Activated CD8-positive, alpha-beta memory T cell treated with anti-CD3 and anti-CD28 coated beads for 1 hour (primary cell): ENCODE results near the gene KCTD15.

ENCODE experiments used
- DNase-seq, 2 donors: peaks; one replicate each; pipeline ENCODE4 v3.0.0-alpha.2; 2020; ENCODE audit warnings: low read depth in 1 of 2; ENCODE audit errors: extremely low read depth in 1 of 2

KCTD15 gene, protein sequence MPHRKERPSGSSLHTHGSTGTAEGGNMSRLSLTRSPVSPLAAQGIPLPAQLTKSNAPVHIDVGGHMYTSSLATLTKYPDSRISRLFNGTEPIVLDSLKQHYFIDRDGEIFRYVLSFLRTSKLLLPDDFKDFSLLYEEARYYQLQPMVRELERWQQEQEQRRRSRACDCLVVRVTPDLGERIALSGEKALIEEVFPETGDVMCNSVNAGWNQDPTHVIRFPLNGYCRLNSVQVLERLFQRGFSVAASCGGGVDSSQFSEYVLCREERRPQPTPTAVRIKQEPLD

DNA sequence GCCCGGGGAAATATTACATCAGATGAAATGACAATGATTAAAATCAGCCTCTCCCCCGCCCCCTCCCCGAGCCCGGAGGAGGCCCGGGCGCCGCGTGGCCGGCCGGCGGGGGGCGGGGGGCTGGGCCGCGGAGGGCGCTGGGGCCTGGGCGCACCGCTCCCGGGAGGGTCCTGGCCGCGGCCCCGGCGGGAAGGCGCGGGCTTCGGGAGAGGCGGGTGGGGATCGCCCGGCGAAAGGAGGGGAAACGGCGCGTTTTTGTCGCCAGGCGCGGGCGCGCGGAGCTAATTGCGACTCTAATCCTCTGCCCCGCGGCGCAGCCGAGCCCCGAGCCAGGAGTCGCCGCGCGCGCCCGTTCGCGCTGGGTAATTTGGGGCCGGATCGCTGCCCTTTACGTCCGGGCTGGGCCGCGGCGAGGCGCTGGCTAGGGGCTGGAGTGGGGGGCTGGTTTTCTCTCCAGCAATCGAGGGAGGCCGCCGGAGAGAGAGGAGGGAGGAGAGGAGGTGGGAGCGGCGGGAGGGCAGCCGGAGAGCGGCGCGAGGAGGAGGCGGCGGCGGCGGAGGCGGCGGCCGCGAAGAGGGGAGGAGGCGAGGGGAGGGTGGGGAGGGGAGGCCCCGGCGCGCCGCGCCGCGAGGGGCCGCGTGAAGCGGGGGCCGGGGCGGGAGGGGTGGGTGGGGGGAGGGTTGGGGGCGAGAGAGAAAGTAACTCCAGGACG lies at the start of gene KCTD15:
KCTD15 (plus strand) TSS at position 707 of the 712 bp plus-strand sequence. CDS start 3,585 bp downstream, outside the sequence.
- DNase-seq = no peak

DNA sequence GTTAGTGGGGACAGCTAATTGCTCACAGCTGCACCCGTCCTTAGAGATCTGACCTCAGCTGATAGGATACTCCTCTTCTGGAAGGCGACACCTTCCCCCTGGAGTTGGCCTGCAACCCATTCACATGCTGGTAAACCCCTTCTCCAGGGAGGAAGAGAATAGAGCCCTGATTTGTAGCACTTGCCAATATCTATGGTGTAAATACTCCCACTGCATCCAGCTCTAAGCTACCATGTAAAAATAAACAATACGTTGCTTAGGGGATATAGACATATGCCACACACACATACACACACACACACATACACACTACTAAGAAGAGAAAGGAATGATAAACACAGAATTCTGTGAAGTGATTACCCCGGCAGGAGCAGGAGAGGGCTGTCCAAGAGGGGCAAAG lies 49.4 kb upstream of the KCTD15 start:
- DNase-seq = no peak

DNA sequence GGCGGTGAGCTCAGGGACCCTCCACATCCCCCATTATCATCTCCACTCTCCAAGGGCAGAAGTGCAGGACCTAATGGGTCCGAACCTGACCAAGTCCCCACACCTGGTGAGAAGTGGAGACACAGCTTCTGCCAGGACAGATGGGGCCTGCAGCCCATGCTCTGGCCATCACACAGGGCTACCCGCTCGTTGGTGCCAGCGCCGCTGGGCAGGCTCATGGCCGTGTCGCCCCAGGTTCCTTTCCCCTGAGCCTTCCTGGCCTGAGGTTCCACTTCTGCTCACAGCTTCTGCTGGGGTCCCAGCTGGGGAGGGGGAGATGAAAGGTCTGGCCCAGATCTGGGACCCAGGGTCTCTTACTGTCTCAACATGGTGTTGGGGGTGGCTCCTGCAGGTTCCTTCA lies 48.4 kb upstream of the KCTD15 start:
- DNase-seq = no peak

DNA sequence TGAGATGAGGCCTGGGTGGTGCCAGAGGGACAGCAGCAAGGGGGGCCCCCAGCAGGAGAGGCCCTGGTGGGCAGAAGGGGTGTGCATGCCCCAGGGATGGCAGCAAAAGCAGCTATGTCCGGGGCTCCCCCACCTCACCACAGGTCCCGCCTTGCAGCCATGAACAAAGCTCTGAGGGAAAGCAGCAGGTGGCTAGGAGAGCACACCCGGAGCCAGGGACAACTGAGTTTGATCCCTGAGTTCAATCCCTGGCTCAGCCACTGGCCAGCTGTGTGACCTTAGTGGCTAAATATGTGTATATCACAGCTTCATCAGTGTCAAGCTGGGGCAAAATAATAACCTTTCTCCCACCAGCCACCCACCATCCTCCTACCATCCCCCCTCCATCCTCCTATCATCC lies 47.7 kb upstream of the KCTD15 start:
- no peak for DNase-seq

DNA sequence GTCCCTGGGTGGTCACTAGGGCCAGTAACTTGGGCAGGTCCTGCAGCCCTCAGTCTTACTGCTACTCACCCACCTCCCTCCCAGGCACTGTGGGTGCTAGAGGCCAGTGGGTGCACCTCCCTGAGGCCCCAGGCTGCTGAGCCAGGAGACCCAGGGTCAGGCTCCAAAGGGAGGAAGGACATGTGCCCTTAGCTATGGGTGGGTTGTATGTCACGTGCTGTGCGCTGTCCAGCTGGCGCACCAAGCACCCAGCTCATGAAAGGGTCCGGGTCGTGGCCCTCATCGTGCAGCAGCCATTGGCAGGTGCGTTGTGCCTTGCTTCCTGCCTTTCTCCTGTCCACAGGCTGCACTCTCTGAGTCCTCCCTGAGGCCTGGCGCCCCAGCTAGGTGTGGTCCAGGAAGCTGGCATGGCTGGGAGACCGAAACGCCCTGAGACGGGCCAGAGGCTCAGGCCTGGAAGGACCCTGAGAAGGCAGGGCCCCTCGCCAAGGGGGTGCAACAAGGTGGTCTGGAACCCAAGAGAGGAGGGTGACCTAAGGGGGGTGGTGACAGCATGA lies 47.0 kb upstream of the KCTD15 start:
- no peak for DNase-seq

DNA sequence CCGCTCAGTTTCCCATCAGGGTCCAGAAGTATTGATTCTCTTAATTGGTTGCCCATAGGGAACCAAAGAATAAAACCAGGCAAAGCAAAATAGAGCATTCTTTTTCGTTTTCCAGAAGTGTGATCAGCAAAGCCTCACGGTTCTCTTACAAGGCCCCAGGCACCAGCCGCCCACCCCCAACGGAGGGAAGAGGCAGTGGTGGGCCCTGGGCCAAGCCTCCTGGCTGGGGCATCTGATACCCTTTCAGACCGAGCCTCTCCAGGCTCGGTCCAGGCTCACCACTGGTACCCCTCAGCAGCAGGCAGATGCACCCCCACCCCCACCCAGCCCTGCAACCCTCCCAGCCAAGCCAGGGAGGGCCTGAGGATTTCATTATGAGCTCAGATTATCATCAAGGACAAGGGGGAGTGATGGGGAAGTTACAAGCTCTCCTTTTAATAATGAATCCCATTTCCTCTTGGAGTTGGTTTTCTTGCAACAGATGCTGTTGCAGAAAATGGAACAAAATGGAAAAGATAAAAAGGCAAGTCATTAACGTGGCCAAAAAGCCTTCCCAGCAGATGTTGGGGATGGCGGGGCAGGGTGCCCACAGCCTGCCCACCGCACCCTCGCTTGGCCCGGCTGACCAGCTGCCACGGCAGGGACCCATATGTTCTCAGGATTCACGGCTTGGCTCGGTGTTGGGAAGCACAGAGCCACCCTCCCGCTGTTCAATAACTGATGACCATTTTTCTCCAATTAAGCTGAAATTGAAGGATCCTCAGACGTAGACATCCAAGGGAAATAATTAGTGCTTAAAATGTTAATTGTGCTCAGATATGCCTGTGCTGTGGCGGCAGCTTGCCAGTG lies 45.9 kb upstream of the KCTD15 start:
- DNase-seq = no peak

DNA sequence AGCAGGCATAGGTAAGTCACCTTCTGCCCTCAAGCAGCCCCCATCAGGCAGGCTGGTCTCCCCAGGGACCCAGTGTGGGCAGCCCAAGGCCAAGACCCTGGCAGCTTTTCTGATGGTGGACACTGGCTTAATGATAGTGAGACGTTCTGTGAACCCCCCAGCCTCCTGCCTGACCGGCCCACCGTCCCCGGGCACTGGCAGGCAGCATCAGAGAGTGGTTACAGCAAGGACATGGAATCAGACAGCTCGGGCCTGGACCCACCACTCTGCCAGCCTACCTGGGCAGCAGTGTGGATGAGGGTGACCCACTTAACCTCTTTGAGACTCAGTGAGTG lies 45.3 kb upstream of the KCTD15 start:
- no peak for DNase-seq

DNA sequence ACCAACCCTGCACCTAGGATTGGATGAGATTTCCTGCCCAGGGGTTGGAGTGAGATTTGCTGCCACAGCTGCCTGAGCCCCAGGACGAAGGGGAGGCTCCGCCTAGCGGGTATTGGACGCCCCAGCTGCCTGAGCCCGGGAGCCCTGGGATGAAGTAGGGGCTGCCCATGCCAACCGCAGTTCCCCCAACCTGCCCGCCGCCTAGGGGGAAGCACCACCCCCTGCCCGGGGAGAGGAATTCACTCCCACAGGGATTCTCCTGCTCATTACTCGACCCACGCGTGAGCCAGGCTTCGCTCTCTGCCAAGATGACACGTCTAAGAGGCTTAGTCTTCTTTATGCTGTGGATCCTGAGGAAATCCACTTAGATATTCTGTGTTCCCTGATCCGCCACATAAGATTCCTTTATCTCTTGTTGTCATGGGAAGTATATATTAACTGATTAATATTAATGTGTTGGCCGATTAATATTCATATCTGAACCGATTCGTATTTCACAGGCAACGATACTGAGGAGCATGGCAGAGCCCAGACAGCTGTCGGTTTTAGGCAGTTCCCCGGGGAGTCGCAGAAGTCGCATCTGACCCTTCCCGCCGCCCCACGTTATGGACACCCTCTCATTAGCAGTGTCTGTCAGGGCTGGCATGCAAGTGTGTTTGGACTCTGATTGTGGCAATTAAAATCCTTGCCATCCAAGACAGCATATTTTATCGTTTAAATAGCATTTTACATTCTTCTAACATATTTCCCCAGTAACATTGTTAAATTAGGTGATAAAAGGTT lies 44.5 kb upstream of the KCTD15 start:
- no peak for DNase-seq

DNA sequence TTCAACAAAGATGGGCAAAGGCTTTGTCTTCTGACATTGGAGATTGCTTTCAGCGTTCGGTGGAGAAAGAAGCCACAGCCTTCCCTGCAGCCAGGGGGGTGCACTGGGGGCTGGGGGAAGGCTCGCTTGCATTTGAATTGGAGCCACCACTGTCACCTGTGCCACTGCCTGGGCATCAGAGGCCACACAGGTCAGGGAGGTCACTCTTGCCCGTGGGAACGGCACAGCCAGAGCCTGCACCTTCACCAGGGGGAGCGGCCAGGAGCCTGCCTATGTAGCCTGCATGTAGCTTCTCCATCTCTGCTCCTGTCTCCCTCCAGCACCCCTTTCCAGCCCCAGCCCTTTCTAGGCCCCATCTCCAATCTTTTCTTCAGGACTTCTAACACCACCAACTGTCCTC lies 43.7 kb upstream of the KCTD15 start:
- DNase-seq = no peak

DNA sequence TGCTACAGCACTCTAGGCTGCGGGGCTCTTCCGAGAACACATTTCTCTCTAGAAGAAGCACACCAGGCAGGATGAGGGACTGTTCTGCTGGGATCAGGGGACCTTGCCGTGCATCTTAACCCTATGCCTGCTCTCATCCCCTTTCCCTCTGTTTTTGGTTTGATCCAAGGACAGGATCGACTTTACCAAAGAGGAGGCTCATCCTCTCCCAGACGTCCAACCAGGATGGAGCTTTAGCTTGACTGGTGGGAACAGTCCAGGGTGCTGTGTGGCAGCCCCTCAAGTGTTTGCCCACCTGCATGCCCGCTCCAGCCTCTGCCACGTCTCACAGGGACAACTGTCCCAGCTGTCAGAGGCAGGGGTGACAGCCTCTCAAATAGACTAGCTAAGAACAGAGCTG lies 42.3 kb upstream of the KCTD15 start:
- DNase-seq = no peak

DNA sequence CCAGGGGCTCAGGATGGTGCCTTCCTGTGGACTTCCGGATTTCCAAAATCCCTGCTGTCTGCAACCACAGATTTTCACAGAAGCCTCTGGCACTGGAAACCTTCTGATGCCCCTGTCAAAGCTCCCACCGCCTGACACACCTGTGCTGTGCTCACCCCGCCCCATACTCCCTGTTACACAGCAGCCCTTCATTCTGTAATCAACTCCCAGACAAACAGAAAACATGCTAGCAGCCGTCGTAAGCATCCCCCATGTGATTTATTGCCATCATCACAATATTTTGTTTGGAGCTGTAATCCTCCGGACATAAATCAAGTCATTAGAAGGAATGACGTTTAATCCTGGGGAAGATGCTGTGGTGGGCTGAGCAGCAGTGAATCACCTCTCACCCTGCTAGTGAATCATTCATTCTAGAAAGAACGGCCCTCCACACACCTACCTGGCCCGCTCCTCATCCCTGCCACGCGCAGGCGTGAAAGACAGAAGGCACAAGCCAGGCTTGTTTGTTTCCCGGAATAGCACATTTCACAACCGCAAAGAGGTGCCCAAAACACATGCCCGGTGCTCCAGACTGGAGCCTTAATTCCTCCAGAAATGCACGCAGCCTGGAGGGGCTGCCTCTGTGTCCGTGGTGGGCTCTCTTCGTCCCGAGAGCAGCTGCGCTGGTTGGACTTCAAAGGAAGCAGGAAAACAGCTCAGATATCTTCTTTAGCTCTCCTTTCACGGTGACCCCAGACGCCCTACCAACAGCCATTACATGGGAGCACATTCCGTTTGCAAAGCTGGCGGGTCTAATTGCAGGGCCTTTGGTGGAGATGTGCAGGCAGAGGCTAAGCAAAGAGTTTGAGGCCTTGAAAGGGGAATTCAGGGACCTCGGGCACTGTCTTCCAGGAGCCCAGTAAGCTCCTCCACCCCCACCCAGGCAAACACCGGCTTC lies 41.3 kb upstream of the KCTD15 start:
- no peak for DNase-seq

DNA sequence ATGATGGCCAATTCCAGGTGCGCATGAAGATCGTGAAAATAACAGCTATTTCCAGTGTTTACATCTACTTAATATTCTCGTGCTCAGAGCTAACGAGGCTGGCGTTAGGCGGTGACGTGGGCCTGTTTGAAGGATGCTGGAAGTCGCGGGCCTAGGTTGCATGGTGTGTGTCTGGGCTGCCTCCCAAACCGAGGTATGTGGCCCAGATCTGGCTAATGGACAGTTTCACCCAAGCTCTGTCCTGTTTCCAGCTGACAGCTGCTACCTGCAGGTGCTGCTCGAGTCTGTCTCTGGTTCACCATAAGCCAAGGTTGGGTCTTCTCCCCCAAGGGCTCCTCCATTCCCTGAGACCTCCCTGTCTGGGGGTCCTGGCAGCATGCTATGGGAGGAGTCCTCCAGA lies 40.5 kb upstream of the KCTD15 start:
- DNase-seq = no peak

DNA sequence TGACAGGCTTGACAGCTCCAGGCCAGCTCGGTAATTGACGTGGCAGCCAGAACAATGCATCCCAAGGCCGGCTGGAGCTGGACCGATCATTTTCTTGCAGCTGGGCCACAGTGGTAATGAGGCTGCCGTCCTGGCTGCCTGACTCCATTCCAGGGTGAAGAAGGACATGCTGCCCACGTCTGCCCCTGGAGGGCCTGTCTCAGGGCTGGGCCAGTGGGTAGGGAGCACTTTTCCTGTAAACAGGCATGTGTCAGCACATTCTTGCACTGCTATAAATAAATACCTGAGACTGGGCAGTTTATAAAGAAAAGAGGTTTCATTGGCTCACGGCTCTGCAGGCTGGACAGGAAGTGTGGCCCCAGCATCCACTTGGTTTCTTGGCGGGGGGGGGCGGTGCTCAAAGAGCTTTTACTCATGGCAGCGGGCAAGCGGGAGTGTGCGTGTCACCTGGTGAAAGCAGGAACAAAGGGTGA lies 38.1 kb upstream of the KCTD15 start:
- no peak for DNase-seq

DNA sequence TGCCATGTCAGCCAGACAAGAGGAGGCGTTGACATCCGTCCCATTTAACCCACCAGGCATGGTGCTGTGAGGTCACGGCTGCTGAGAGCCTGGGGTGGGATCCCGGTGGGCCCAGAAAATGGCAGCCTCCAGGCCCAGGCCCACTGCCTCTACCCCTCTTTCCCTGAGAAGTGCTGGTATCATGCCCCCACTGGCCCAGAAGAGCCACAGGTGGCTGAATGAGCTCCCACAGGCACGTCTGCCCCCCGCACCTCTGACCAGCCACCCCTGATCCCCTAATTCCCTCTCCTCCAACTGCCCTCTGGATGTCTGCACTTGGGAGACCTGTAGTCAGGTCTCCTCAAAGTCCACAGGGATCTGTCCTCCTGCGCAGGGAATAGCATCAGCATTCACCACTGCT lies 37.3 kb upstream of the KCTD15 start:
- no peak for DNase-seq

DNA sequence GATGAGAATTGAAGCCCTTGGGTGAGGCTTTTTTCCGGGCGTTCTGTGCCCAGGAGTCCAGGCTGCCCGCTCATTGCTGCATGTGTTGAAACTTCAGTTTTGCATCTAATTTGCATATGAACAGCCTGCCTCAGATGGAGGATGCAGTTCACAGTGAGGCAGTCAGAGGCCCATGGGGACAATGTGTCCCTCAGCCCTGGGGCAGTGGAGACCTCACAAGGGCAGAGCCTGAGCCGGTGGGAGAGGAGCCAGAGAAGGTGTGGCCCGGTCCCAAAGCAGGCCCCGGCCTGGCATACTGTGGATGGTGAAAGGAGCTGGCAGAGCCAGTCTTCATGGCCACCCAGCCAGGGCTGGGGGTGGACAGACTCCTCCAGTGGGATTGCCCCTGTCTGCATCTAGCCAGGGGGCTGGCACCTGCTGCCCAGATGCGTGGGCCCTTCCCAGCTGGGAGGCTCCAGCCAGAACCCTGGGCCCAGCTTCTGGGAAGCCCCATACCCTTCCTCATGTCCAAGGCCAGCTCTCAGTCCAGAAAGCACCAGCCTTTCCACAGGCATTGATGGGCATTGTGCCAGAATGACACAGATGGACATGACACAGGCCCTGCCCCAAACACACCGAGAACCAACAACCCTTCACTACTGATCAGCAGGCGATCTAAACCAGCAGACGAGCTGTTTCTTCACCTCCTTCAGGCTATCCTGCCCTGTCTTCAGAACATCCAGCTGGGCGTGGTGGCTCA lies 32.9 kb upstream of the KCTD15 start:
- DNase-seq = no peak

DNA sequence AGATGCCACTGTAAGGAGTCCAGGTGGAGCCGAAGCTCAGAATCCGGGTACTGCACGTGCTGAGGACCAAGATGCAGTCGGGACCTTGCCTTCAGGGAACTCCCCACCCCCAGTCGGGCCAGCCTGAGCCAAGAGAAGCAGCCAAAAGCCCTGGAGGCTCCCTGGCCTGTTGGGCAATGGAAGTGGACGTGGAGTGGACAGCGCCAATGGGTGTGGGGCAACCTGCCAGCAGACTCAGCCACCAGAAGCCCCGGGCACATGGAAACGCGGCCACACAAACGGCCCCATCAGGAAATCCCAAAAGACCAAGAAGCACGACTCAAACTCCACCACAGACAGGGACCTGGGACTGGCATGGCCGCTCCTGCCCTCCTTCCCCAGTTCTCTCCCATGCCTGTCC lies 30.0 kb upstream of the KCTD15 start:
- DNase-seq = no peak

DNA sequence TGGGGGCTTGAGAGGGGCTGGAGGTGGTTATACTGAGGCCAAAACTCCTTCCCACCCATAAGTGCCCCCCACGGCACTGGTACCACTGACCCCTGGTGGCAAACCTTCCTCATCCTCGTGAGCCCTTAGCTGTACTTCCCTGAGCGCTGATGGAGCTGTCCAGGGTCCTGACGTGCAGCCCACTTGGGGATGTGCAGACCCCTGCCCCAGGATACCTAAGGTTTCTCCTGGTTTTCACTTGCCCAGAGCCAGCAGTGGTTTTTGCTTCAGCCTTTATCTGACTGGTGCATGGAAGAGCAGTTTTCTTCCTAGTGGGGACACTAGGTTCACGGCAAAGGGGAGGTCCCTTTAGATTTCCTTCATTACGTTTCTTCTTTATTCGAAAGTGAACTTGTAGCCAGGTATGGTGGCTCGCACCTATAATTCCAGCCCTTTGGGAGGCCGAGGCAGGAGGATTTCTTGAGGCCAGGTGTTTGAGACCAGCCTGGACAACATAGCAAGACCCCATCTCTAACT lies 28.7 kb upstream of the KCTD15 start:
- DNase-seq = no peak

DNA sequence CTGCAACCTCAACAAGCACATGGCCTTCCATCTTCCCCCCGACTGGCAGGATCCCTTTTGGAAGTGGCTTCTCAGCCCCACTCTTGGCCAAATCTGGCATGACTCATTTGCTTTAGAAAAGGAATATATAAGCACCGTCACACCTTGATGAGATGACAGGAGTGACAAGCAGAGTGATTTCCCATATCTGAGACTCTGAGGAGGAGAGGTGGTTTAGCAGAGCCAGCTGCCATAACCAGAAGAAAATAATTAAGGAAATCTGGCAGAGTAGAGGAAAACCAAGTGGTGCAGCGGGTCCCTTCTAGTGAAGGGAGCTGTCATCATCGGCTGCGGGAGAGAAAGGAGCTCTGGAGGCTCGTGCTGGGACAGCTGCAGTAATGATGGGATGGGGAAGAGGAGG lies 27.5 kb upstream of the KCTD15 start:
- no peak for DNase-seq

DNA sequence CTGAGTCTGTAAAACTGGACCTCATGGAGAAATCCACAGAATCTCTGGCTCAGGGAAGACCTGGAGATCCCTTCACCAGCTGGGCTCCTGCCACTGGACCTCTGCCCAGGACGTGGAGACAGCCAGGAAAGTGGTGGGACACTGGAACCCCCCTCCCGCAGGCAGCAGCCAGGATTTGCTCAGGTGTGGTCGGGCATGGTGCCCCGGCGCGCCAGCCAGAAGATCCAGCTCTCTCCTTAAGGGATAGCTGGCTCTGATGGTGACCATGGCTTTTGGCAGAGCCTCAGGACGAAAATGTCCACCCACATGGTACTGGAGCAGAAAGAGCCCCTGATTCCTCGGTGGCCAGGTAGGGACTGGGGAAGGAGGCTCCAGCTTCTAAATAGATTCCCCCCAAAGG lies 26.6 kb upstream of the KCTD15 start:
- DNase-seq = no peak
